HL-60/S4 treated with phorbol 12-myristate 13-acetate at 8.2 ng/mL for 4 days and 3 days (cell line): ENCODE results near the gene RYR1.

ENCODE experiments used
- in situ Hi-C: fragments of 300-500 bp; cut with MboI; formaldehyde crosslinking; loops from 2 replicates; pipeline ENCODE4 v1.15.0; 2022; ENCODE audit warnings: low sequenced_read_pairs

RYR1 gene

GRCh38 chr19:38632476-38633213, 199.2 kb downstream of the RYR1 start:
- in situ Hi-C loops: no loop called here

GRCh38 chr19:38634757-38635482, 201.4 kb downstream of the RYR1 start:
- in situ Hi-C loops: no loop called here

GRCh38 chr19:38635483-38636399, 202.2 kb downstream of the RYR1 start:
- in situ Hi-C loops: no loop called here
